ENCODE results near the gene VSX1.

Gene VSX1

DNA sequence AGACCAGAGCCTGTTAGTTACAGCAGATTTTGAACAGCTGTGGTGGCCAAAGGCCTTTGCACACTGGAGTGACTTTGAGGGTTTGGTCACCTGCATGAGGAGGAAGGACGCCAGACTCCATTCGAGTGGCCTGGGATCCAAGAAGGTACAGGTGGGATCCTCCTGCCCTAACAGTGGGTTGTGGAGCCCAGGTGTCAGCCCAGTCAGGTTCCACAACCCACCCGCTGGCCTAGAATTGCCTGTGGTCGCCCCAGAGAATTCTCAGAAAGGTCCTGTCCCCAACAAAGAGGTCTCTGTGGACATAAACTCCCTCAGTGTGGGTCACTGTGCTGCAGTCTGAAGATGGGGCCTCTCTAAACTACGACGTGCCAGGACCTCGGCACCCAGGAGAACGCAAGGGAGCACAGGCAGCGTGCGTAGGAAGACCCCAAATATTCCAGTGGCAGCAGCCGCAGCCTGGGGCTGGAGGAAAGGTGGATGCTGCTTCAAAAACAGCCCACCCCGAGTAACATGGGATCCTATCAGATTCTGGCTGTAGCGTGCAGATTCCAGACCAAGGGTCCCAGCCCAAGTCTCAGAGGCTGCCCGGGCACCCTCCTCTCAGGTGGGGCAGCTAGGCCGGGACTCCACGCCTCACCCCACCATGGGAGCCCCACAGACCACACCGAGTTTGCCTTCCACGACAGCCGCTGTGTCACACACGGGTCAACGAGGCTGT is 40.0 kb downstream of the VSX1 start:
- no peak for DNase-seq (ENCODE audit: low read depth in 2 of 3, low spot score in 1 of 3)

- DNase-seq (ENCODE audit: low read depth in 2 of 3, low spot score in 1 of 3): no peak
Observed at GRCh38 chr20:25040438-25040831, 41.5 kb downstream of the VSX1 start.

GRCh38 chr20:25039697-25040437 is 42.1 kb downstream of the VSX1 start:
- no peak for DNase-seq (ENCODE audit: low read depth in 2 of 3, low spot score in 1 of 3)

GRCh38 chr20:25038591-25039015 is 43.3 kb downstream of the VSX1 start:
- DNase-seq (ENCODE audit: low read depth in 2 of 3, low spot score in 1 of 3): no peak

DNA sequence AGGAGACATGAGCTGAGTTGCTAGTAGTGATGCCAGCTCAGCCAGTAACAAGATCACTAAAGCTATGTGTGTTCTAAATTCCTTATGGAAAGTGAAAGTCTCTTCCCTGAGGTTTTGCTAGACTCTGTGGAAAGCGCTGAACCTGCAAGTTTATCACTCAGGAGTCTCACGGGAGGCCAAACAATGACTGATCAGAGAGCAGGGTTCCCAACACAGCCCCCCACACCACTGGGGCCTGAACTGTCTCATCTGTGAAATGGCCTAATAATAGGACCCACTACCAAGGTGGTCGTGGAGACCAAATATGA is 43.9 kb downstream of the VSX1 start:
- DNase-seq (ENCODE audit: low read depth in 2 of 3, low spot score in 1 of 3): no peak

GRCh38 chr20:25037288-25038102 is 44.4 kb downstream of the VSX1 start:
- no peak for DNase-seq (ENCODE audit: low read depth in 2 of 3, low spot score in 1 of 3)

DNA sequence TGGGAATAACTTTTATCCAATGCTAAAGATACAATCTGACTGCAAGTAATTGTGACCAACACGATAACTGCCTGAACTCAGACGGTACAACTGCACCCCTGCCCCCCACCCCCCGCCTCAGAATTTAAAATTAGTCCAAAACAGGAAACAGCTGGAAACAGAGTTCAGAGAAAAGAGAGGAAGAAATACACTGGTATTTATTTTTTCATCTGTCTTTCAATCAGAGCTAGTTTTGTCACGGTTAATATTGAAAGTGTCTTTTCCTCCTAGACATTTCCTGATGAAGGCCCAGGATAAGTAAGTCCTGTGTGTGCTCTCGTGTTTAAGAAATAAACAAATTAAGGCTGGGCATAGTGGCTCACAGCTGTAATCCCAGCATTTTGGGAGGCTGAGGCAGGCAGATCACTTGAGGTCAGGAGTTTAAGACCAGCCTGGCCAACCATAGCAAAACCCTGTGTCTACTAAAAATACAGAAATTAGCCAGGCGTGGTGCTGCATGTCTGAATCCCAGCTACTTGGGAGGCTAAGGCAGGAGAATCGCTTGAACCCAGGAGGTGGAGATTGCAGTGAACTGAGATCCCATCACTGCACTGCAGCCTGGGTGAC is 45.5 kb downstream of the VSX1 start:
- DNase-seq (ENCODE audit: low read depth in 2 of 3, low spot score in 1 of 3): no peak

DNA sequence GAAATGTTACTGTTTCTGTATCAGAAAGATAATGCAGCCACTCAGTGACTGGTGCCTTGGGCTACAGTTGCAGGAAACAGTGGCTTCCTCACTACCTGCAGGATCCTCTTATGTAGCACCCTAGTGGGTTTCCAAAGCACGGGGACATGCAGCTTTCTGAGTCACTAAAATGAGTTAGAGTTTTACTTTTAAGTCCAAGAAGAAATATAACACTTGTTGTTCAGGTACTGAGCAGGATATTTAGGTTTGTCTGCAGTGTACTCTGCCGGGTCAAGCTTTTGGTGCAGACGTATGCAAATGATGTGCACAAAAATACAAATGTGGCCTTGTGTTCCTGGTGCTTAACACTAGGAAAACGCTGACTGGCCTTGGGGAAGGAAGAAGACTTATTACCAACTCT is 46.0 kb downstream of the VSX1 start:
- no peak for DNase-seq (ENCODE audit: low read depth in 2 of 3, low spot score in 1 of 3)

- DNase-seq (ENCODE audit: low read depth in 2 of 3, low spot score in 1 of 3): no peak
Observed at GRCh38 chr20:25033924-25034300, 48.0 kb downstream of the VSX1 start.

DNA sequence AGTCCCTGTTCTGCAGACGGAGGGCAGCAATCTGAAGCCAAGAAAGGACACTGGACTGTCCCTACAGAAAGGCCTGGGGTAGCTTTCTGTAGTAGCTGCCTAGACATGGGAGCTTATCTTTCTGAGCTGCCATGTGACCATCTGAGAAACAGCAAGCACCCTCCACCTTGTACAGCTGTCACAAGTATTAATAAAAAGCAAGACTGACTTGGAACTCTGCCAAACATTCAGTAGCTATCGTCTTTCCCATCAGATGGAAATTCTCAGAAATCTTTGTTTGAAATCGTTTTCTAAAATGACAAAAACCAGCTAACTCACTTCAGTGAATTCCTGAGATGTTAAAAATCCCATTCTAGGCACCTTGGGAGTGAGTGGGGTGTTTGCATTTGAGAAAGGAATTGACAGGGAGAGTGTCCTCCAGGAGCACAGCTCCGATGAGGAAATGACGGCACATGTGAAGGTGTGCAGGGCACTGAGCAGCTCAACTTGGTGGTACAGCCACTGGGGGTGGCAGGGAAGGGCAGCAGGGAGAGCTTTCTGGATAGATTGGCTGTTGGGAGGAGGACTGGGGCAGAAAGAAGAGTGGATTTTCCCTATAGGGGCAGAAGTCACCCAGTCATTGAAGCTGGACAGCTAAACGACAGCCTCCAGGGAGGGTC is 48.5 kb downstream of the VSX1 start:
- no peak for DNase-seq (ENCODE audit: low read depth in 2 of 3, low spot score in 1 of 3)

DNA sequence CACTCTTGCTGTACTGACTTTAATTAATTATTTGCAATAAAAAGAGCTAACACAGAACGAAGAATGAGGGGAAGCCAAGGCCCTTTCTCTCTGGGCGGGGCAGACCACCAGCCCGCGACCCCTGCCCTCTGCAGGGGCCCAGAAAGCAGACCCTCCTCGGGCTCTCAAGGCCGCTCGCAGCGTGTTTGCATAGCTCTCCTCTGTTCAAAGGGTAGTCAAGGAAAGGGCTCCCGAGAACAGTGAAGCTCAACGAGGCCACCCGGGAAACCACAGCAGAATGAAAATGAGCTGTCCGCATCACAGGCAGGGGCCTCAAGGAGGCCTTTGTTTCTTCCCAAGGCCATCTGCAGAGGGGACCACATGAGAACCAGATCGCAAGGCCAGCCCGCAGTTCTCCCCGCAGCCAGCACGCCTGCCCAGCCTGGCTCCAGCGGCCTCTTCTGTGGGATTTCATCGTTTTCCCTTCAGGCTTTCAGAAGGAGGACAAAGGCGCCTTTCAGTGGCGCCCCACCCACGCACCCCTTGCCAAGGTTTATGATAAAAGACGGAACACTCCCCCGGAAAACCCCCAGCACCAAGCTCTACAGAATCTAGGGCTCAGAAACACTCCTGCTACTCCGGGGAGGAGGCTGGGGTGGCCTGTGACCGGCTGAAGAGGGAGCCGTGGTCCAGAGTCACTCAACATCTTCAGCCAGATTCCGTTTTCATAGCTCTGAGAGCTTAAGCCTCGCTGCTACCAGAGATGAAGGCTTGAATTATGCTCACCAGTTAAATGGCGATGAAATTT is 49.3 kb downstream of the VSX1 start:
- DNase-seq (ENCODE audit: low read depth in 2 of 3, low spot score in 1 of 3): no peak

DNA sequence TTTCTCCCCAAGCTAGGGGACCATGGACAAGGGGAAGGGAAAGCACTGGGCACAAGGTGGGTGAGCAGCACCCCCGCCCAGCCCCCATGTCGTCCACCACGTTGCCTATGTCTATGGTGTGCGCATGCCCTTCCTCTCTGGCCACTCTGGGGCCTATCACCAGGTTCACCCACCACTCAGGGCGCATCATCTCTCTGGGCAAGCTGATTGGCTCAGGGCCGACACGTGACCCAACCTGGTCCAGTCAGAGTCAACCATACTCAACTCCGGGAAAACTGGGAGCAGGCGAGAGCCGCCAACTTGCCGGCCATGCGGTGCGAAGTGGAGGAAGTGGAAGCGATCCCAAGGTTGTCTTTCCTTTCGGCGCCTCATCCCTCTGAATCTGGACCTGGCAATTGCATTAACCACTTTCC is 49.9 kb downstream of the VSX1 start:
- no peak for DNase-seq (ENCODE audit: low read depth in 2 of 3, low spot score in 1 of 3)

DNA sequence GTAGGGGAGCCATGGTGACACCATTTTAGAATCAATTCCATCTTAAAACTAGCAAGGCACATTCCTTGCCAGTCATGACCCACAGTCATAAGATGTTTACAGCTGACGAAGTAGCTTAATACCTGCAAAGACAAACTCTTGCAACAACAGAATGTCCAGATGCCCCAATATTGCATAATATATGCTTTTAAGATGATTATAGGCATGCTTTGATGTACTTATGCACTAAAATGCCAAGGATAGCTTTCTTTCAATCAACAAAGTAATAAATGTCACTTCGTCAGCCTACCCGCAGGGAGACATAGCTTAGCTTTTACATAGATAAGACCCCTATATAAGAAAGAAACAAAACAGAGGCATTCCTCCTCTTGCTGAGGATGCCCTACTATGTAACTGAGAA is 50.7 kb downstream of the VSX1 start:
- DNase-seq (ENCODE audit: low read depth in 2 of 3, low spot score in 1 of 3): no peak

DNA sequence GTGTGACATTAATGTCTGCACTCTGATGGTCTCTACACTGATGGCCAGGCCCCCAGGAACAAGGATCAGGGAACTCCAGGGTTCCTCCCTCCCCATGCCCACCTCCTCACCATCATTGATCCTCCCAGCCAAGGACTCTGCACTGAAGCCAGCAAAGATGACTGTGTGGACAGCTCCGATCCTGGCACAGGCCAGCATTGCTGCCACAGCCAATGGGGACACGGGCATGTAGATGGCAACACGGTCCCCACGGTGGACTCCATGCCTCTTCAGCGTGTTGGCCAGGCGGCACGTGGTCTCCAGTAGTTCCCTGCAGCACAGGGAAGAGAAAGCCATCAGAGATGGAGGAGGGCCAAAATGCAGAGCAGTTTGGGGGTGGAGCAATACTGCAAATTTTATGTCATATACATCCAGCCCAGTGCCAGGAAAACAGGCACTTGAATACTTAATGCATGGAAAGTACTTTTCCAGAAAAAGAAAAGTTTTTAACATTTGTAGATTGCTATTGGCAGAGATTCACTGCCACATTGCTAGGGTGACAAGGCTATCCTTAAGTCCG is 51.2 kb downstream of the VSX1 start:
- no peak for DNase-seq (ENCODE audit: low read depth in 2 of 3, low spot score in 1 of 3)

GRCh38 chr20:25030007-25030648 is 51.8 kb downstream of the VSX1 start:
- DNase-seq (ENCODE audit: low read depth in 2 of 3, low spot score in 1 of 3): no peak

DNA sequence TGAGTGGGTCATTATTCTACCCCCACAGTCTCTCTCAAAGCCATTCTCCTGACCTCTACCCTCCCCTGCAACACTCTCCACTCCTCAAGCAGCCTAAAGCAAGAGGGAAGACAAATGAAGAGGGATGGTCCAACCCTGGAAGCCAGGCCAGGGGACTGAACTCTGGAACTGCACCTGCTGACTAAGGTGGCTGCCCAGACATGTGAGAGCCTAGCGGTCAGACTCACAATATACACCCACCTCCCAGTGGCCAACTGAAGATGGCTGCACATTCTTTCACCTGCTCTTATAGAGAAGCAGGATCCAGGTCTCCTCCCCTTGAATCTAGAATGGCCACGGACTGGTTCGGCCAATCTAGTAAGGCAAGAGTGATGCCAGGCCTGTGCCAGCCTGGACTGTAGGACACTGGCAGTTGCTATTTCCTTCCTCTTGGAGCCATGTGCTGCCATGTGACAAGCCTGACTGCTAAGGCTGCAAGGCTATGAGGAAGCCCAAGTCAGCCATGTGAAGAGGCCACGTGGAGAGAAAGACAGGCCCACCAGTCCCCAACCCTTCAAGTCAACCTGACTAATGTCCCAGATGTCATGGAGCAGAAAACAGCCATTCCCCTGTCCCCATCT is 55.8 kb downstream of the VSX1 start:
- DNase-seq (ENCODE audit: low read depth in 2 of 3, low spot score in 1 of 3): no peak

All from stimulated activated CD4-positive, alpha-beta T cell treated with anti-CD3 and anti-CD28 coated beads, Interleukin-12 subunit alpha, Interleukin-12 subunit beta, amount 100 ng/mL, for 48 hours (primary cell).